Activated CD4-positive, alpha-beta T cell treated with anti-CD3 and anti-CD28 coated beads for 36 hours (primary cell): ENCODE results near the gene IQGAP3. TPM values are rescaled to one million over a fixed set of nuclear protein-coding genes. Genes with fewer than 3 reads are reported as not detected.
A peak's percentile ranks its signal among the peaks of the same experiment; 100 is the strongest.

Experiments
- ATAC-seq: fragments of 200-7000 bp; cut with Tn5 transposase; one replicate; pipeline ENCODE4 v1.10.0; 2021; ENCODE audit warnings: mild to moderate bottlenecking, moderate library complexity
- CTCF ChIA-PET: fragments of 350-600 bp; sonication (Branson Sonifier 250); formaldehyde crosslinking; loops from one replicate; lab custom pipeline; 2021; ENCODE audit warnings: antibody characterized with exemption; lab: Charles Lee
- POLR2A ChIA-PET: fragments of 350-600 bp; sonication (Branson Sonifier 250); formaldehyde crosslinking; loops from one replicate; lab custom pipeline; 2021; ENCODE audit warnings: antibody characterized with exemption, inconsistent platforms; lab: Charles Lee
- DNase-seq: peaks from one replicate; pipeline ENCODE4 v3.0.0-alpha.2; 2020
- H3K27ac Mint-ChIP-seq: one replicate; pipeline ENCODE4 v1.8.0; 2021; ENCODE audit warnings: mixed read lengths
- H3K27me3 Mint-ChIP-seq: one replicate; pipeline ENCODE4 v1.8.0; 2021; ENCODE audit warnings: mixed read lengths
- H3K36me3 Mint-ChIP-seq: one replicate; pipeline ENCODE4 v1.8.0; 2021; ENCODE audit warnings: low read depth, mixed read lengths
- H3K4me1 Mint-ChIP-seq: one replicate; pipeline ENCODE4 v1.8.0; 2021; ENCODE audit warnings: mixed read lengths
- H3K4me3 Mint-ChIP-seq: one replicate; pipeline ENCODE4 v1.8.0; 2021; ENCODE audit warnings: mild to moderate bottlenecking, moderate library complexity, mixed read lengths
- H3K9me3 Mint-ChIP-seq: one replicate; pipeline ENCODE4 v1.8.0; 2021; ENCODE audit warnings: low read depth, mixed read lengths
- intact Hi-C, 2 experiments: fragments of 100-400 bp; cut with DNase I in 1 of 2; cut with micrococcal nuclease in 1 of 2; formaldehyde crosslinking; loops; one replicate each; pipeline versions ENCODE4 v1.14.2 to v1.15.1; 2022 to 2024; cut with DNase I, micrococcal nuclease
- total RNA-seq, 2 experiments: library from RNA; stranded (reverse); gene quantifications; one replicate each; pipeline ENCODE4 v1.2.3, GENCODE V29; 2021

IQGAP3 gene
- total RNA-seq, 2 experiments from 2014 or later = 14.9 to 16.0 TPM

DNA sequence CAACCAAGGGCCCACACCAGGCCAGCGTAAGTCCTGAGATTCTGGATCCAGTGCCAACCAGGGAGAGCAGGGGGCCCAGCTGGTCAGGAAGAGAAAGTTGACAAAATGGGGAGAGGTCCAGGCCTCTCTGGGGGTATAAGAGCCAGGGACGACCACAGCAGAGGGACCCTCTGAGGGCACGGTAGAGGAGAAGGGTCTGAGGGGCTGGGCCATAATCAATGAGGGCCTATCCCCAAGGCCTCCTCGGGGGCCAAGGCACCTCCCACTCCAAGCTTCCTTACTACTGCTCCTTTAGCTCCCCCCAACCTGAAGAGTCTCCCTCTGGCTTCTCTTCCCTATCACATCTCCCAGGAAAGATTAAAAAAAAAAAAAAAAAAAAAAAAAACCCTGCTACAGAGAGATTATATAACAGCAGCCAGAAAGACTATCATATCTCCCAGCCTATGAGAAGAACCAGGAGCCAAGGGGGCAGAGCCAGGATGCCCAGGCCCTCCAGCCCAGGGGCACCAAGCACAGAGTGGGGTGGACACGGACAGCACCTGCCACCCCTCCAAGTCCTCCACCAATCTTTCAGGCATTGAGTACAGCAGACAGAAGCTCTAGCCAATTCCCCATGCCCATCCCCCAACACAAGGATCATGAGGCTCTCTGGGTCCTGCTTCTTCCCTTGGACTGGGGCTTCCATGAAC is 74.5 kb downstream of the IQGAP3 start:
- no peak for ATAC-seq
- peaks cover 75% of the 10 kb centered on the region for H3K4me1 Mint-ChIP-seq
- H3K4me3 Mint-ChIP-seq = peak overlapping the region; percentile 88
- DNase-seq = no peak
- H3K36me3 Mint-ChIP-seq = peaks cover 11% of the 10 kb centered on the region
- ChIA-PET CTCF (interaction anchor here (0.5 to 5.0 kb wide), 6 partner anchors 9 to 348 kb away, joined by 3 to 33 read pairs (median 4); no protein-coding TSS in a partner anchor), POLR2A (interaction anchor here (1.2 to 1.5 kb wide), 2 partner anchors 9 to 17 kb away, joined by 3 to 5 read pairs; no protein-coding TSS in a partner anchor)
- intact Hi-C loops = no loop called here
- H3K9me3 Mint-ChIP-seq = no peaks in the 10 kb centered on the region
- no peaks in the 10 kb centered on the region for H3K27me3 Mint-ChIP-seq
- H3K27ac Mint-ChIP-seq = no peak overlapping the region

DNA sequence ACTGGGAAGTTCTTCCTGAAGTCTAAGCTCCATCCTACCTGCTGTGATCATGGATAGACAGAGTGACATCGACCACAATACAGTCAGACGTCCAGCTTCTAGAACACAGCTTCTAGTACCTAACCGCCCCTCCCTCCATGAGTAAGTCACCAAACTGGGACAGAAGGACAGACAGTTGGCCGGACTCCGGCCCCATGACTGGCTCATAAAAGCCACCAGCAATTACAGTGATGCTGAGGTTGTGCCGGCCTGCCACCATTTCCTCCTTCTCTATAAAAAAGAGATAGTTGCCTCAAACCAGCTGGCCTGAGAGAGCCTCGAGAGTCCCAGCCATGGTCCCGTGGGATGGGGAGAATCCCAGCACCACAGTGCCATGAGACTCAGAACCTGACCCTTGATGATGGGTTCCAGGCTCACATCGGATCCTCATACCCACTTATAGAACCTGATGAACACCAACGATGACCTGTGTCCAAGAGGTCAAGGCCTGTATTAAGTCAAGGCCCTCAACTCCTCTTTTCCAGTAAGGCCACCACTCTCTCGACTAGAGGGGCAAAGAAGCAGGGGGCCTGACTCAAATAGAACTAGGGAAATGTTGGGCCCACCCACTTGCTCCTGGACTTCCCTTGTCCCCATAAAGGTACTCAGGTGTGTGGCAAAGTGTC is 75.2 kb downstream of the IQGAP3 start:
- no peak for DNase-seq
- Mint-ChIP-seq H3K27ac (peak overlapping the region; percentile 21), H3K36me3 (peaks cover 9% of the 10 kb centered on the region), H3K27me3 (no peaks in the 10 kb centered on the region), H3K9me3 (no peaks in the 10 kb centered on the region), H3K4me1 (peaks cover 75% of the 10 kb centered on the region), H3K4me3 (no peak overlapping the region)
- POLR2A ChIA-PET = interaction anchor here (0.7 kb wide), 1 partner anchor 8 kb away, joined by 3 read pairs; no protein-coding TSS in a partner anchor
- intact Hi-C loops = no loop called here
- CTCF ChIA-PET = interaction anchor here (0.7 to 5.0 kb wide), 4 partner anchors 13 to 16 kb away, joined by 3 to 33 read pairs (median 4); no protein-coding TSS in a partner anchor
- no peak for ATAC-seq

DNA sequence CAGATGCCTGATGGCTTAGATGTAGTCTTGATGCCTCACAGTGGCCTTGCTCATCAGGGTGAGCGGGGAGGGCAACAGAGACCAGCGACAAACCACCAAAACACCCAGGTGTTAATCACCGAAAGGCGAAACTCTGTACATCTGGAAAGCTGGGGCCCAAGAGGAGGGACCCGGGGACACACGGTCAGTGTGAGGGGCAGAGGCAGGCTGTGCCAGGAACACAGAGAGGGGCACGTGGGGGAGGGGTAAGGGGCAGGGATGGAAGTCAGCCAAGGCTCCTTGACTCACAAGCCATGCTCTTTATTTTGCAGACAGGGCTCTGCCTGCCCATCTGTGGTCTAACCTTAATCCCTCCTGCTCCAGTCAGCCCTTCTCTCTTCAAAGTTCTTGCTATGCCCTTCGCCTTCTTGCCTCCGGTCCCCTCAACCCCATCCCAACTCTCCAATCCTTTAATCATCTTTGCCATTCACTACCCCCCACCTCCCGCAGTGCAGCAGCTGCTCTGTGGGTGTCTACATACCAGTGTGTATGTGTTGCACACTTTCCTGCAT is 76.1 kb downstream of the IQGAP3 start:
- DNase-seq = peak; percentile 44
- peaks cover 77% of the 10 kb centered on the region for H3K4me1 Mint-ChIP-seq
- no peaks in the 10 kb centered on the region for H3K27me3 Mint-ChIP-seq
- no peaks in the 10 kb centered on the region for H3K9me3 Mint-ChIP-seq
- intact Hi-C loops = no loop called here
- peaks cover 7% of the 10 kb centered on the region for H3K36me3 Mint-ChIP-seq
- ATAC-seq = no peak
- POLR2A ChIA-PET = no interaction called here
- CTCF ChIA-PET = interaction anchor here (1.0 to 5.0 kb wide), 2 partner anchors 12 to 15 kb away, joined by 3 to 33 read pairs; no protein-coding TSS in a partner anchor
- peak overlapping the region; percentile 47 for H3K27ac Mint-ChIP-seq
- no peak overlapping the region for H3K4me3 Mint-ChIP-seq

DNA sequence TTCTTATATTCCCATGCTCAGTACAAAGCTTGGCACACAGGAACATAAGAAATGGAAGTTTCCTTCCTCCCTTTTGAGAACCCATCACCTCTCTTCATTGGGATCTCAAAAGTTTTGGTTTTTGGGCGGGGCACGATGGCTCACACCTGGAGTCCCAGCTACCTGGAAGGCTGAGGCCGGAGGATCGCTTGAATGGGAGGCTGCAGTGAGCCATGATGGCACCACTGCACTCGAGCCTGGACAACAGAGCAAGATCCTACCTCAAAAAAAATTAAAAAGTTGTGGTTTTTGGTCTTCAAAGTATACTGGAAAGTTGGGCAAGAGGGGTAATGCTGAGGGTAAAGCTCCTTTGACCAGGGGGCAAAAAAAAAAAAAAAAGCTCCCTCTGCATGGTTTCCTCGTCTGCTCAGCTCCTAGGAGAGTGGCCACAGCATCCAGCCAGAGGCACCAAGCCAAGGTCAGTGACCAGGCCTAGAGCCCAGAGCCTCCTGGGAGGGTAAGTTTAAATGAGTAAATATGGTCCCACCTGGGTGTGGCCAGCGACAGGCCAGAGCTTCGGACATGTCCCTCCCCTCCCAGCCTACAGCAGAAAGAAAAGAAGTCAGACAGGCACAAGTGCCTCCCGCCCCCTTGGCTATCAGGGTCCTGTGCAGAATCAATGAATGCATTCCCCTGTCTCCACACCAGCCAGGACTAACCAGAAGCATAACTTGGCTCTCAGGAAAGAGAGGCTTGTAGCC is 76.8 kb downstream of the IQGAP3 start:
- ATAC-seq (no peak), DNase-seq (no peak)
- H3K9me3 Mint-ChIP-seq = no peaks in the 10 kb centered on the region
- POLR2A ChIA-PET = no interaction called here
- H3K4me1 Mint-ChIP-seq = peaks cover 84% of the 10 kb centered on the region
- intact Hi-C loops = no loop called here
- H3K27ac Mint-ChIP-seq = peak overlapping the region; percentile 72
- CTCF ChIA-PET = interaction anchor here (0.7 to 5.0 kb wide), 6 partner anchors 10 to 1226 kb away, joined by 3 to 33 read pairs (median 4); no protein-coding TSS in a partner anchor
- H3K4me3 Mint-ChIP-seq = no peak overlapping the region
- peaks cover 9% of the 10 kb centered on the region for H3K36me3 Mint-ChIP-seq
- no peaks in the 10 kb centered on the region for H3K27me3 Mint-ChIP-seq

DNA sequence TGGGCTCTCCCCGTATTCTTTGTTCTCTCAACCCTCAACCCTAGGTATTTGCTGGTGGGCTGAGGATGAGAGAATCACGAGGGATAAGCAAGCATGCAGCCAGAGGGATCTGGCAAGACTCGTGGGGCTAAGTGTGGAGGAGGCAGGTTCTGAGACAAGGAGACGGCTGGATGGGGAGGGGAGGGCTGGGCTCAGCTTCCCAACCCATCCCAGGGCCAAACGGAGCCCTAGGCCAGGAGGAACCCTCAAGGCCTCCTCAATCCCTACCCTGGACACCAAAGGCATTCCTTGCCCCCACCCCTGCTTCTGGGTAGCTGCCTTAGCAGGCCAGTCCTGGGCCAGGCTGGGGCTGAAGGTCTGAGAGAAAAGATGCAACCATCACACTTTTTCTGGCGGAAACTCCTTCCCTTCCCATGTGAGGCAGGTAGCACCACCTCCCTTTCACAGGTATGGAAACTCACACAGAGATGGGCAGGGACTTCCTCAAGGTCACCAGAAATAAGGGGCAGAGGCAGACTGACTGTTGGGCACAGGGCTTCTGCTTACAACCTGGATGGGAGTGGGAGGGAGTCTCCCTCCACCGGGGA is 78.0 kb downstream of the IQGAP3 start:
- ATAC-seq (no peak), DNase-seq (no peak)
- peaks cover 9% of the 10 kb centered on the region for H3K36me3 Mint-ChIP-seq
- POLR2A ChIA-PET = no interaction called here
- peaks cover 96% of the 10 kb centered on the region for H3K4me1 Mint-ChIP-seq
- intact Hi-C loops = no loop called here
- H3K27me3 Mint-ChIP-seq = no peaks in the 10 kb centered on the region
- H3K4me3 Mint-ChIP-seq = no peak overlapping the region
- peak overlapping the region; percentile 33 for H3K27ac Mint-ChIP-seq
- CTCF ChIA-PET = interaction anchor here (0.9 to 5.0 kb wide), 3 partner anchors 8 to 15 kb away, joined by 4 to 33 read pairs (median 4); no protein-coding TSS in a partner anchor
- no peaks in the 10 kb centered on the region for H3K9me3 Mint-ChIP-seq

- H3K4me1 Mint-ChIP-seq = peaks cover 98% of the 10 kb centered on the region
- ChIA-PET POLR2A (no interaction called here), CTCF (interaction anchor here (1.6 to 5.1 kb wide), 2 partner anchors 12 to 14 kb away, joined by 4 to 36 read pairs; no protein-coding TSS in a partner anchor)
- no peak for ATAC-seq
- peak overlapping the region; percentile 33 for H3K27ac Mint-ChIP-seq
- H3K9me3 Mint-ChIP-seq = no peaks in the 10 kb centered on the region
- no peak for DNase-seq
- peaks cover 9% of the 10 kb centered on the region for H3K36me3 Mint-ChIP-seq
- intact Hi-C loops = no loop called here
- no peak overlapping the region for H3K4me3 Mint-ChIP-seq
- no peaks in the 10 kb centered on the region for H3K27me3 Mint-ChIP-seq
Observed at GRCh38 chr1:156493742-156494141, 78.6 kb downstream of the IQGAP3 start.

DNA sequence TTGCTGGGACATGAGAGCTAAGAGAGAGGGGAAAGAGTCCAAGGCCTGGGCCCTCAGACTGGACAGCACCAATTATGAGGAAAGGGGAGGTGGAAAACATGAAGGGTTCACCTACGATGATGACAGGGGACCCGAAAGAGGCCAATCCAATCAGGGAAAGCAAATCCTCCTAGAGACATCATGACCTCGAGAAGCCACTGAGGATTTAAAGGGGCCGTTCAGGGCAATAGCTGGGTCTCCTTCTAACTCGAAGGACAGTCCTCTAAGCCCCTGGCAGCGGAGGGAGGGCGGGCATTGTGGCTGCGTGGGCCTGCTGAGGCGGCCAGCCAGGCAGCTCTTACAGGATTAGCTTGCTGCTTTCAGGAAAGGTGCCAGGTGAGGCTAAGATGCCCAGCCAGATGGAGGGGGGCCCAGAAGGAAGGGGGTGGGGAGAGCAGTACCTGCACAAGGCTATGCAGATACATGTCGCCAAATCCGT is 79.2 kb downstream of the IQGAP3 start:
- Mint-ChIP-seq H3K4me1 (peaks cover 98% of the 10 kb centered on the region), H3K9me3 (no peaks in the 10 kb centered on the region), H3K36me3 (peaks cover 9% of the 10 kb centered on the region), H3K4me3 (peak overlapping the region; percentile 8), H3K27ac (peak overlapping the region; percentile 22), H3K27me3 (no peaks in the 10 kb centered on the region)
- ChIA-PET POLR2A (interaction anchor here (4.9 kb wide), 1 partner anchor 8 kb away, joined by 27 read pairs; the partner anchor contains the start of gene MEF2D), CTCF (interaction anchor here (5.1 kb wide), 1 partner anchor 11 kb away, joined by 36 read pairs; no protein-coding TSS in a partner anchor)
- DNase-seq (no peak), ATAC-seq (no peak)
- intact Hi-C loops = no loop called here

DNA sequence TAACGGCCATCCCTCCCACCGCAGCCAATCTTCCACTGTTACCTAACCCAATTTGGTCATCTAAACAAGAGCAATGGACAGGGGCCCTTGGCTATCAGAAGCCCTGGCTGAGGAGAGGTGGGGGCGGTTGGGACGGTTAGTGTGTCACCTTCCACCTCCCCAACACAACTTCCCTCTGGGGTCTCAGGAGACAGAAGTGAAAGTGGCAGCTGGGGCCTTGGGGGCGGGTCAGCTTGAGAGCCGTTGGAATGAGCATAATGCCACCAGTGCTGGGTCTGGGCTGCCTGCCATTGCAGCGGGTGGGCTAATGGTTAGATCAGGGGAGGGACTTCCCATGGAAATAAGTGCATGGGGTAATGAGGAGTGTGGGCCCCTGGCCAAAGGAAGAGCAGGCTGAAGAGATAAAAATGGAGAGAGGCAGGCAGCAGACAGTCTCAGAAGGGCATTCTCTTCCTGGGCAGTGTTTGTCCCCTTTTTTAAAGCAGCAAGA is 79.7 kb downstream of the IQGAP3 start:
- intact Hi-C loops = no loop called here
- H3K27ac Mint-ChIP-seq = peak overlapping the region; percentile 22
- CTCF ChIA-PET = interaction anchor here (1.3 to 10.0 kb wide), 3 partner anchors 10 to 35 kb away, joined by 4 to 63 read pairs (median 36); partner anchors contain the start of gene MEF2D
- peaks cover 98% of the 10 kb centered on the region for H3K4me1 Mint-ChIP-seq
- H3K4me3 Mint-ChIP-seq = peak overlapping the region; percentile 8
- H3K9me3 Mint-ChIP-seq = no peaks in the 10 kb centered on the region
- DNase-seq (no peak), ATAC-seq (no peak)
- H3K36me3 Mint-ChIP-seq = peaks cover 11% of the 10 kb centered on the region
- no peaks in the 10 kb centered on the region for H3K27me3 Mint-ChIP-seq
- POLR2A ChIA-PET = interaction anchor here (4.9 kb wide), 1 partner anchor 8 kb away, joined by 27 read pairs; the partner anchor contains the start of gene MEF2D

GRCh38 chr1:156492013-156492590 is 80.3 kb downstream of the IQGAP3 start:
- Mint-ChIP-seq H3K36me3 (peaks cover 12% of the 10 kb centered on the region), H3K4me1 (peaks cover 98% of the 10 kb centered on the region), H3K27ac (peak overlapping the region; percentile 51), H3K4me3 (no peak overlapping the region), H3K27me3 (no peaks in the 10 kb centered on the region), H3K9me3 (no peaks in the 10 kb centered on the region)
- ChIA-PET CTCF (interaction anchor here (0.6 to 10.0 kb wide), 6 partner anchors 10 to 35 kb away, joined by 3 to 63 read pairs (median 5); partner anchors contain the start of gene MEF2D), POLR2A (interaction anchor here (4.9 kb wide), 1 partner anchor 9 kb away, joined by 27 read pairs; the partner anchor contains the start of gene MEF2D)
- DNase-seq = no peak
- ATAC-seq = no peak
- intact Hi-C loops = no loop called here
